ENCODE results near the gene MEX3C.

GRCh38 chr18:51168026-51168742 lies 29.3 kb downstream of the MEX3C start:
- TF ChIP-seq CTCF (conservative IDR thresholded peaks at IDR 0.05), result no peak; the same call in none of the 2 replicates
- no peak for TF ChIP-seq ZFX (IDR thresholded peaks at IDR 0.05)
